MCF 10A (cell line): Measurements from ENCODE around the gene CLIP4. TPM values are rescaled to one million over a fixed set of nuclear protein-coding genes. Genes with fewer than 3 reads are reported as not detected.

Source experiments
- Bru-seq: library from RNA; stranded (reverse); fragments of 400-500 nt; gene quantifications from one replicate; lab custom pipeline; 2021; lab: Mats Ljungman, UMichigan
- BruChase-seq, 2 experiments: library from RNA; stranded (reverse); fragments of 400-500 nt; gene quantifications; one replicate each; lab custom pipeline; 2021; lab: Mats Ljungman, UMichigan
- BruUV-seq: library from RNA; stranded (reverse); fragments of 400-500 nt; replicated peaks from 2 replicates; lab custom pipeline; 2021; lab: Mats Ljungman, UMichigan
- CTCF ChIA-PET: fragments of 300-600 bp; sonication (Branson Sonifier 250); formaldehyde crosslinking; extraction: SDS; loops from one replicate; lab custom pipeline; 2021; ENCODE audit warnings: antibody characterized with exemption, inconsistent platforms; lab: Yijun Ruan, JAX
- POLR2A ChIA-PET: fragments of 300-600, 350-650 bp; sonication (Branson Sonifier 250); formaldehyde crosslinking; extraction: SDS; loops from one replicate; lab custom pipeline; 2020; ENCODE audit warnings: antibody characterized with exemption, inconsistent platforms; lab: Yijun Ruan, JAX
- DNase-seq: peaks from one replicate; pipeline ENCODE4 v3.0.0-alpha.2; 2018; ENCODE audit not compliant: unreplicated experiment
- H3K27ac Mint-ChIP-seq: one replicate; pipeline ENCODE4 v1.8.0; 2022; ENCODE audit warnings: mild to moderate bottlenecking, low read depth, mixed read lengths; ENCODE audit not compliant: unreplicated experiment
- H3K27me3 Mint-ChIP-seq: one replicate; pipeline ENCODE4 v1.8.0; 2022; ENCODE audit warnings: mixed read lengths; ENCODE audit not compliant: insufficient read depth, unreplicated experiment
- H3K36me3 Mint-ChIP-seq: one replicate; pipeline ENCODE4 v1.8.0; 2022; ENCODE audit warnings: mild to moderate bottlenecking, moderate library complexity, mixed read lengths; ENCODE audit not compliant: insufficient read depth, unreplicated experiment
- H3K4me1 Mint-ChIP-seq: one replicate; pipeline ENCODE4 v1.8.0; 2022; ENCODE audit warnings: mixed read lengths; ENCODE audit not compliant: insufficient read depth, unreplicated experiment
- H3K4me3 Mint-ChIP-seq: one replicate; pipeline ENCODE4 v1.8.0; 2022; ENCODE audit warnings: mild to moderate bottlenecking, moderate library complexity, mixed read lengths; ENCODE audit not compliant: unreplicated experiment
- H3K9me3 Mint-ChIP-seq: one replicate; pipeline ENCODE4 v1.8.0; 2022; ENCODE audit warnings: mixed read lengths; ENCODE audit not compliant: unreplicated experiment
- CTCF ChIP-seq: fragments of 200-600 bp; IDR thresholded peaks from one replicate; pipeline ENCODE4 v1.8.0; 2022; ENCODE audit warnings: antibody characterized with exemption, mild to moderate bottlenecking; ENCODE audit not compliant: unreplicated experiment
- intact Hi-C: fragments of 100-400 bp; cut with micrococcal nuclease; formaldehyde crosslinking; loops from 2 replicates; pipeline ENCODE4 v1.14.1; 2022
- long read RNA-seq: library from polyadenylated mRNA; stranded (forward); transcript quantifications from one replicate; pipeline ENCODE4 v2.0.0, GENCODE V29; 2022
- total RNA-seq: library from RNA; stranded (reverse); gene quantifications from 2 replicates; pipeline ENCODE4 v1.2.3, GENCODE V29; 2022

Gene CLIP4
- 77.8 and 97.7 TPM in 2 replicates for total RNA-seq
- percentile 96 among the genes with signal in this experiment for Bru-seq, nascent RNA
- percentile 92 among the genes with signal in this experiment for BruChase-seq, experiment 1, labeled RNA remaining after a 6-hour chase
- BruChase-seq, experiment 2, labeled RNA remaining after a 2-hour chase = percentile 97 among the genes with signal in this experiment
- long read RNA-seq, full-length matches to known transcripts = 42 of 122 reads
- long read RNA-seq, partial matches to known transcripts = 38 of 122 reads
- long read RNA-seq, other reads (novel, unspliced or antisense) = 42 of 122 reads

GRCh38 chr2:29114946-29115609, at the start of gene CLIP4:
Gene CLIP4, plus strand, starts transcription at chr2:29115415. Its CDS starts 5,974 bp downstream, at chr2:29121389.
- H3K27me3 Mint-ChIP-seq = no peaks in the 10 kb centered on the region
- peak within 1 kb of the TSS; percentile 99 for H3K27ac Mint-ChIP-seq
- H3K4me1 Mint-ChIP-seq = peaks cover 45% of the 10 kb centered on the region
- ChIA-PET CTCF (interaction anchor here (1.1 to 2.6 kb wide), 4 partner anchors 14 to 48 kb away, joined by 4 to 8 read pairs (median 6); no protein-coding TSS in a partner anchor), POLR2A (interaction anchor here (1.0 to 10.3 kb wide), 11 partner anchors 9 to 49 kb away, joined by 3 to 230 read pairs (median 9); no protein-coding TSS in a partner anchor)
- H3K36me3 Mint-ChIP-seq = peaks cover 6% of the 10 kb centered on the region
- no peaks in the 10 kb centered on the region for H3K9me3 Mint-ChIP-seq
- H3K4me3 Mint-ChIP-seq = peak within 1 kb of the TSS; percentile 90
- intact Hi-C loops = loop anchor here (5.0 kb wide), 2 partner anchors 48 to 158 kb away; no protein-coding TSS in a partner anchor
- TF ChIP-seq CTCF = no peak
- peak; percentile 63 for DNase-seq
- no TSS peak for BruUV-seq

GRCh38 chr2:29066271-29066860, 48.8 kb upstream of the CLIP4 start:
- peak; percentile 72 for DNase-seq
- Mint-ChIP-seq H3K4me1 (peaks cover 55% of the 10 kb centered on the region), H3K36me3 (no peaks in the 10 kb centered on the region), H3K4me3 (no peak overlapping the region), H3K27ac (peak overlapping the region; percentile 57), H3K27me3 (no peaks in the 10 kb centered on the region), H3K9me3 (no peaks in the 10 kb centered on the region)
- CTCF ChIA-PET = interaction anchor here (0.6 to 2.1 kb wide), 17 partner anchors 9 to 856 kb away, joined by 3 to 12 read pairs (median 4); no protein-coding TSS in a partner anchor
- intact Hi-C loops = loop anchor here (5.0 kb wide), 4 partner anchors 51 to 396 kb away; partner anchors contain the start of gene CLIP4
- TF ChIP-seq CTCF = no peak
- BruUV-seq = no TSS peak
- POLR2A ChIA-PET = interaction anchor here (0.5 to 10.4 kb wide), 15 partner anchors 8 to 932 kb away, joined by 3 to 230 read pairs (median 3); partner anchors contain the start of gene CLIP4

- POLR2A ChIA-PET = interaction anchor here (0.6 to 10.4 kb wide), 16 partner anchors 8 to 171 kb away, joined by 3 to 230 read pairs (median 4); partner anchors contain the start of gene CLIP4
- Mint-ChIP-seq H3K27ac (peak overlapping the region; percentile 76), H3K36me3 (no peaks in the 10 kb centered on the region), H3K9me3 (no peaks in the 10 kb centered on the region), H3K4me3 (no peak overlapping the region), H3K27me3 (no peaks in the 10 kb centered on the region), H3K4me1 (peaks cover 55% of the 10 kb centered on the region)
- CTCF ChIA-PET = interaction anchor here (0.6 to 2.1 kb wide), 12 partner anchors 10 to 855 kb away, joined by 3 to 9 read pairs (median 4); no protein-coding TSS in a partner anchor
- intact Hi-C loops = loop anchor here (5.0 kb wide), 4 partner anchors 50 to 395 kb away; partner anchors contain the start of gene CLIP4
- no TSS peak for BruUV-seq
- TF ChIP-seq CTCF = no peak
- peak; percentile 75 for DNase-seq
Measured at GRCh38 chr2:29066997-29067605, 48.1 kb upstream of the CLIP4 start.
